HCT116 (cell line): ENCODE data around the gene PLEKHG5. TPM values are rescaled to one million over a fixed set of nuclear protein-coding genes. Genes with fewer than 3 reads are reported as not detected.

ENCODE experiments used
- ATAC-seq: fragments of 200-7000 bp; cut with Tn5 transposase; 2 replicates; pipeline ENCODE4 v1.9.1; 2020; ENCODE audit warnings: mild to moderate bottlenecking, moderate library complexity
- BruUV-seq: library from RNA; stranded (reverse); fragments of 400-500 nt; replicated peaks from 2 replicates; lab custom pipeline; 2021; lab: Mats Ljungman, UMichigan
- CTCF ChIA-PET: fragments of 300-600 bp; sonication (Branson Sonifier 250); formaldehyde crosslinking; loops from one replicate; lab custom pipeline; 2021; ENCODE audit warnings: antibody characterized with exemption; lab: Charles Lee
- POLR2A ChIA-PET: fragments of 300-600, 350-600 bp; sonication (Branson Sonifier 250); formaldehyde crosslinking; loops from one replicate; lab custom pipeline; 2021; ENCODE audit warnings: antibody characterized with exemption; lab: Charles Lee
- RAD21 ChIA-PET, 2 experiments: fragments of 300-600 bp; sonication (Branson Sonifier 250); formaldehyde crosslinking; loops; one replicate each; lab custom pipeline; 2023; ENCODE audit warnings: low total read pairs in 2 of 2; ENCODE audit not compliant: uncharacterized antibody in 2 of 2, unreplicated experiment in 2 of 2, low non-redundant PET in 1 of 2; lab: Charles Lee
- DNase-seq: peaks from one replicate; pipeline ENCODE4 v3.0.0-alpha.2; 2010; ENCODE audit warnings: low read depth, low spot score
- H2AFZ ChIP-seq: fragments of 200-600 bp; shearing (Covaris generic), sonication (generic); 2 replicates; pipeline ENCODE4 v1.6.1; 2017; ENCODE audit warnings: low read depth, mixed run types, mixed read lengths, antibody characterized with exemption, low read length; ENCODE audit not compliant: poor library complexity, severe bottlenecking
- H3K27ac ChIP-seq: 2 replicates; pipeline ENCODE4 v1.5.1; 2012; ENCODE audit warnings: low read depth, low read length
- H3K27me3 ChIP-seq: fragments of 200-600 bp; sonication (generic); 2 replicates; pipeline ENCODE4 v1.6.1; 2016; ENCODE audit warnings: mixed run types, low read length, mixed read lengths; ENCODE audit not compliant: insufficient read depth
- H3K36me3 ChIP-seq, 2 experiments: fragments of 200-500 bp in 1 of 2; fragments of 200-600 bp in 1 of 2; sonication (Bioruptor generic) in 1 of 2; sonication (generic) in 1 of 2; 2 replicates each; pipeline versions ENCODE4 v1.5.1 to v1.6.1; 2014 to 2016; ENCODE audit warnings: low read length in 2 of 2, inconsistent platforms in 1 of 2, mixed read lengths in 1 of 2, mixed run types in 1 of 2; ENCODE audit not compliant: insufficient read depth in 2 of 2, control insufficient read depth in 1 of 2
- H3K4me1 ChIP-seq, 2 experiments: fragments of 200-600 bp in 1 of 2; sonication (generic) in 1 of 2; 2 replicates each; pipeline versions ENCODE4 v1.5.1 to v1.6.1; 2012 to 2017; ENCODE audit warnings: low read length in 2 of 2, inconsistent platforms in 1 of 2, mild to moderate bottlenecking in 1 of 2, mixed read lengths in 1 of 2, mixed run types in 1 of 2, moderate library complexity in 1 of 2; ENCODE audit not compliant: insufficient read depth in 2 of 2, control insufficient read depth in 1 of 2
- H3K4me2 ChIP-seq: fragments of 200-600 bp; sonication (generic); 2 replicates; pipeline ENCODE4 v1.6.1; 2017; ENCODE audit warnings: mixed run types, low read length, mixed read lengths
- H3K4me3 ChIP-seq, 2 experiments: fragments of 200-600 bp in 1 of 2; sonication (generic) in 1 of 2; replicated peaks in 1 of 2; 2 replicates each; pipeline ENCODE4 v1.5.1; 2011 to 2016; ENCODE audit warnings: low read length in 2 of 2, control low read depth in 1 of 2, low read depth in 1 of 2, mild to moderate bottlenecking in 1 of 2, mixed read lengths in 1 of 2, mixed run types in 1 of 2
- H3K79me2 ChIP-seq: fragments of 200-600 bp; sonication (generic); 2 replicates; pipeline ENCODE4 v1.6.1; 2017; ENCODE audit warnings: mild to moderate bottlenecking, mixed run types, low read length, moderate library complexity, mixed read lengths; ENCODE audit not compliant: insufficient read depth
- H3K9ac ChIP-seq: fragments of 200-600 bp; sonication (generic); 2 replicates; pipeline ENCODE4 v1.6.1; 2016; ENCODE audit warnings: low read length, mixed read lengths
- H3K9me2 ChIP-seq: fragments of 200-600 bp; sonication (generic), shearing (Covaris generic); 2 replicates; pipeline ENCODE4 v1.6.1; 2017; ENCODE audit warnings: mixed run types, mild to moderate bottlenecking, moderate library complexity; ENCODE audit not compliant: insufficient read depth
- H3K9me3 ChIP-seq, 2 experiments: fragments of 200-500 bp in 1 of 2; fragments of 200-600 bp in 1 of 2; sonication (Bioruptor generic) in 1 of 2; sonication (generic) in 1 of 2; 2 replicates each; pipeline ENCODE4 v1.6.1; 2014 to 2017; ENCODE audit warnings: low read length in 2 of 2, mixed read lengths in 2 of 2, inconsistent platforms in 1 of 2, low read depth in 1 of 2, mild to moderate bottlenecking in 1 of 2, mixed run types in 1 of 2, moderate library complexity in 1 of 2; ENCODE audit not compliant: control insufficient read depth in 1 of 2, insufficient read depth in 1 of 2
- H4K20me1 ChIP-seq: fragments of 200-600 bp; sonication (generic), shearing (Covaris generic); 2 replicates; pipeline ENCODE4 v1.6.1; 2017; ENCODE audit warnings: mixed run types, mild to moderate bottlenecking, moderate library complexity; ENCODE audit not compliant: insufficient read depth
- CEBPB ChIP-seq: IDR thresholded peaks from 2 replicates; pipeline ENCODE4 v1.6.1; 2012; ENCODE audit warnings: low read depth
- ELF1 ChIP-seq: IDR thresholded peaks from 2 replicates; pipeline ENCODE4 v1.6.1; 2012; ENCODE audit warnings: low read depth, borderline replicate concordance
- FOSL1 ChIP-seq: IDR thresholded peaks from 2 replicates; pipeline ENCODE4 v1.6.1; 2012; ENCODE audit warnings: low read depth
- JUND ChIP-seq: IDR thresholded peaks from 2 replicates; pipeline ENCODE4 v1.6.1; 2012
- POLR2A ChIP-seq: IDR thresholded peaks from 2 replicates; pipeline ENCODE4 v1.7.0; 2011; ENCODE audit warnings: borderline replicate concordance; ENCODE audit not compliant: insufficient read depth, insufficient read length; ENCODE audit errors: extremely low read depth
- RAD21 ChIP-seq: IDR thresholded peaks from 2 replicates; pipeline ENCODE4 v1.6.1; 2012; ENCODE audit warnings: low read depth, mild to moderate bottlenecking
- SIN3A ChIP-seq: IDR thresholded peaks from 2 replicates; pipeline ENCODE4 v1.6.1; 2012; ENCODE audit warnings: low read depth
- YY1 ChIP-seq: IDR thresholded peaks from 2 replicates; pipeline ENCODE4 v1.6.1; 2011; ENCODE audit warnings: low read length, low read depth, moderate library complexity, mild to moderate bottlenecking; ENCODE audit not compliant: insufficient replicate concordance; ENCODE audit errors: extremely low read depth
- ZFX ChIP-seq: fragments of 450-650 bp; IDR thresholded peaks from 2 replicates; pipeline ENCODE4 v1.6.1; 2017
- ZNF274 ChIP-seq: fragments of 200-500 bp; sonication (Bioruptor generic); IDR thresholded peaks from 2 replicates; pipeline ENCODE4 v1.6.1; 2014; ENCODE audit warnings: mild to moderate bottlenecking, low read depth, low read length, inconsistent platforms
- intact Hi-C: fragments of 100-400 bp; cut with micrococcal nuclease; formaldehyde crosslinking; loops from 2 replicates; pipeline ENCODE4 v1.10.0; 2022
- total RNA-seq: library from RNA; stranded (reverse); gene quantifications from one replicate; pipeline ENCODE4 v1.2.1, GENCODE V29; 2021; ENCODE audit not compliant: unreplicated experiment
- TF ChIP-seq, protein P1 (sequence below): IDR thresholded peaks from 2 replicates; pipeline ENCODE4 v1.6.1; 2011; ENCODE audit warnings: mild to moderate bottlenecking, low read length, moderate library complexity; ENCODE audit not compliant: insufficient replicate concordance; ENCODE audit errors: extremely low read depth
- TF ChIP-seq, protein P2 (sequence below): IDR thresholded peaks from 2 replicates; pipeline ENCODE4 v1.6.1; 2012; ENCODE audit warnings: low read depth

The PLEKHG5 gene
- total RNA-seq, 1 experiment from 2014 or later = 33.0 TPM

DNA sequence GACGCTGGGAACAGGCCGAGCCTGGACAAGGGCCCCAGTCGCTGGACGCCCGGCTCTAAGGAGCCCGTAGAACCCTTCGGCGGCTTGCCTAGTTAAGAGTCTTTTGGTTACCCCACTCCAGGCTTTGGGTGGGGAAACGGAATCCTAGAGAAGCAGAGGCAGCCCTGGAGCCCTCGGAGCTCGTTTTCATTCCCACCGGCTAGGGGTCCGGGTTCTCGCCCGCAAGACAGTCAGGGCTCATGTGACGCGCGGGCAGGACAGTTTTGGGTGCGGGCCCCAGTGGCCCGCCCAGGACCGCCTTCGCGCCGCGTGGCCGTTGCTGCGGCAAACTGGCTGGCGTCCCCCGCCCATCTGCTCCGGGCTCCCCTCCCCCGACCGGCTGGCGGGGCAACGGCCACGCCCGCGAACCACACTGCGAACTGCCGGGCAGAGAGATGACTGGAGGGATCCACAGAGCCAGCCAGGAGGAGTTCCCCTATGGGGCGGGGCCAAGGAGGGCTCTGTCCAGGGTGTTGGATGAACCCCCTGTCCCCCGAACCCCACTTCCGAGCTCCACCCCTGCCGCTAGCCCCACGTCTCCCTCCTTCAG is 70.9 kb downstream of the PLEKHG5 start:
- Histone ChIP-seq H3K79me2 (peaks cover 3% of the 10 kb centered on the region; the same call in 1 of the 2 replicates), H3K9me2 (no peaks in the 10 kb centered on the region), H2AFZ (peak overlapping the region; percentile 14), H4K20me1 (no peaks in the 10 kb centered on the region), H3K4me3 (peak overlapping the region; percentile 50 to 67), H3K4me2 (peak overlapping the region; percentile 97), H3K9ac (peak overlapping the region; percentile 71), H3K27ac (peak overlapping the region; percentile 43; the same call in 1 of the 2 replicates), H3K9me3 (no peaks in the 10 kb centered on the region), H3K4me1 (peaks cover 37 to 87% of the 10 kb centered on the region in 2 experiments), H3K27me3 (no peaks in the 10 kb centered on the region), H3K36me3 (no peaks in the 10 kb centered on the region)
- peak; percentile 21 for ATAC-seq
- ChIA-PET RAD21 (interaction anchor here (1.1 to 1.3 kb wide), 2 partner anchors 17 kb away, joined by 3 to 4 read pairs; no protein-coding TSS in a partner anchor), CTCF (interaction anchor here (1.2 to 3.5 kb wide), 6 partner anchors 19 to 175 kb away, joined by 3 to 105 read pairs (median 4); no protein-coding TSS in a partner anchor), POLR2A (interaction anchor here (0.9 to 1.6 kb wide), 3 partner anchors 10 to 17 kb away, joined by 3 to 6 read pairs (median 4); no protein-coding TSS in a partner anchor)
- intact Hi-C loops = no loop called here
- DNase-seq = no peak
- no TSS peak for BruUV-seq
- no peak for TF ChIP-seq POLR2A
- 0 out of 2 replicates have a peak, but pooled peaks have one; percentile 3 for TF ChIP-seq ZFX

DNA sequence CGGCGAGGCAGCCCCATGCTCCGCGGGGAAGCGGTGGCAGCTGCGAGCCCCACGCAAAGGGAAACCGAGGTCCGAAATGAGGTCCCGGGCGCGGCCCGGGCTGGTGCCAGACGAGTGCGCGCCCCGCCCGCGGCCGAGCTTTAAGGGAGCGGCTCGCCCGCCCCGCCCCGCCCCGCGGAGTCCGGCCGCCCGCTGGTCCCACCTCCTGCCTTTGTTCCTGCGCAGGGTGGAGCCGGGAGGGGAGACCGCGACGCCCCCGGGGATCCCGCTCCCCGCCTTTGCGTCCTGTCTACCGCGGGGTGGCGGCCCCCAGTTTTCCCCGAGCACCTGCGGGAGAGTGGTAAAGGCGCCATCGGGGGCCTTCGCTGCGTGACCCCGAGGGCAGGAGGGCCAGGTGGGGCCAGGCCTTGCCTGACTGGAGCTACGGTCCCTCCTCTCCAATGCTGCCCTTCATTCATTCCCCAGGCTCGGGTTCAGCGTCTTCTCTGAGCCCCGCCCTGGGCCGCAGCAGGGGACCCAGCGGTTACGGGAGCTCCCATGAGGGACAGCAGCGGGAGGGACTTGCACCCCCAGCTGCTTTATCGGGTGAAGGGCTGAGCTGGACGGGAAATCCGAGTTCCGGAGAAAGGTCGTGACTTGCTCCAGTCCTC is 71.5 kb downstream of the PLEKHG5 start, which contains the start of gene HES2:
HES2 (minus strand) TSS at position 116 of the 650 bp plus-strand sequence; CDS start at position 17, 99 bp downstream.
- peak within 1 kb of the TSS; percentile 97 for H3K4me2 ChIP-seq
- ChIA-PET RAD21 (interaction anchor here (0.7 to 1.3 kb wide), 3 partner anchors 18 to 103 kb away, joined by 3 to 4 read pairs (median 3); no protein-coding TSS in a partner anchor), CTCF (interaction anchor here (1.1 to 2.9 kb wide), 6 partner anchors 19 to 235 kb away, joined by 3 to 30 read pairs (median 4); no protein-coding TSS in a partner anchor), POLR2A (interaction anchor here (0.9 to 1.6 kb wide), 6 partner anchors 11 to 42 kb away, joined by 3 to 8 read pairs (median 4); partner anchors contain the start of gene ACOT7)
- H3K27me3 ChIP-seq = no peaks in the 10 kb centered on the region
- H3K4me3 ChIP-seq = peak within 1 kb of the TSS; percentile 50 to 67
- H3K9me2 ChIP-seq = no peaks in the 10 kb centered on the region
- H3K79me2 ChIP-seq = no peaks in the 10 kb centered on the region
- peak within 1 kb of the TSS; percentile 43; the same call in 1 of the 2 replicates for H3K27ac ChIP-seq
- peak within 1 kb of the TSS; percentile 71 for H3K9ac ChIP-seq
- DNase-seq = no peak
- H3K9me3 ChIP-seq = no peaks in the 10 kb centered on the region
- peak within 1 kb of the TSS; percentile 14 for H2AFZ ChIP-seq
- intact Hi-C loops = no loop called here
- no peaks in the 10 kb centered on the region for H3K36me3 ChIP-seq
- H3K4me1 ChIP-seq = peaks cover 42 to 87% of the 10 kb centered on the region in 2 experiments
- no peaks in the 10 kb centered on the region for H4K20me1 ChIP-seq
- BruUV-seq = no TSS peak
- peak; percentile 65 for ATAC-seq
- TF ChIP-seq SIN3A = no peak
- peak; percentile 45; the same call in 1 of the 2 replicates for TF ChIP-seq ZFX
- no peak for TF ChIP-seq RAD21
- no peak for TF ChIP-seq FOSL1
- no peak for TF ChIP-seq ELF1
- TF ChIP-seq, protein P1, sequence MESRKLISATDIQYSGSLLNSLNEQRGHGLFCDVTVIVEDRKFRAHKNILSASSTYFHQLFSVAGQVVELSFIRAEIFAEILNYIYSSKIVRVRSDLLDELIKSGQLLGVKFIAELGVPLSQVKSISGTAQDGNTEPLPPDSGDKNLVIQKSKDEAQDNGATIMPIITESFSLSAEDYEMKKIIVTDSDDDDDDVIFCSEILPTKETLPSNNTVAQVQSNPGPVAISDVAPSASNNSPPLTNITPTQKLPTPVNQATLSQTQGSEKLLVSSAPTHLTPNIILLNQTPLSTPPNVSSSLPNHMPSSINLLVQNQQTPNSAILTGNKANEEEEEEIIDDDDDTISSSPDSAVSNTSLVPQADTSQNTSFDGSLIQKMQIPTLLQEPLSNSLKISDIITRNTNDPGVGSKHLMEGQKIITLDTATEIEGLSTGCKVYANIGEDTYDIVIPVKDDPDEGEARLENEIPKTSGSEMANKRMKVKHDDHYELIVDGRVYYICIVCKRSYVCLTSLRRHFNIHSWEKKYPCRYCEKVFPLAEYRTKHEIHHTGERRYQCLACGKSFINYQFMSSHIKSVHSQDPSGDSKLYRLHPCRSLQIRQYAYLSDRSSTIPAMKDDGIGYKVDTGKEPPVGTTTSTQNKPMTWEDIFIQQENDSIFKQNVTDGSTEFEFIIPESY = no peak
- TF ChIP-seq JUND = no peak
- TF ChIP-seq ZNF274 = no peak
- no peak for TF ChIP-seq CEBPB
- TF ChIP-seq YY1 = no peak
- TF ChIP-seq, protein P2, sequence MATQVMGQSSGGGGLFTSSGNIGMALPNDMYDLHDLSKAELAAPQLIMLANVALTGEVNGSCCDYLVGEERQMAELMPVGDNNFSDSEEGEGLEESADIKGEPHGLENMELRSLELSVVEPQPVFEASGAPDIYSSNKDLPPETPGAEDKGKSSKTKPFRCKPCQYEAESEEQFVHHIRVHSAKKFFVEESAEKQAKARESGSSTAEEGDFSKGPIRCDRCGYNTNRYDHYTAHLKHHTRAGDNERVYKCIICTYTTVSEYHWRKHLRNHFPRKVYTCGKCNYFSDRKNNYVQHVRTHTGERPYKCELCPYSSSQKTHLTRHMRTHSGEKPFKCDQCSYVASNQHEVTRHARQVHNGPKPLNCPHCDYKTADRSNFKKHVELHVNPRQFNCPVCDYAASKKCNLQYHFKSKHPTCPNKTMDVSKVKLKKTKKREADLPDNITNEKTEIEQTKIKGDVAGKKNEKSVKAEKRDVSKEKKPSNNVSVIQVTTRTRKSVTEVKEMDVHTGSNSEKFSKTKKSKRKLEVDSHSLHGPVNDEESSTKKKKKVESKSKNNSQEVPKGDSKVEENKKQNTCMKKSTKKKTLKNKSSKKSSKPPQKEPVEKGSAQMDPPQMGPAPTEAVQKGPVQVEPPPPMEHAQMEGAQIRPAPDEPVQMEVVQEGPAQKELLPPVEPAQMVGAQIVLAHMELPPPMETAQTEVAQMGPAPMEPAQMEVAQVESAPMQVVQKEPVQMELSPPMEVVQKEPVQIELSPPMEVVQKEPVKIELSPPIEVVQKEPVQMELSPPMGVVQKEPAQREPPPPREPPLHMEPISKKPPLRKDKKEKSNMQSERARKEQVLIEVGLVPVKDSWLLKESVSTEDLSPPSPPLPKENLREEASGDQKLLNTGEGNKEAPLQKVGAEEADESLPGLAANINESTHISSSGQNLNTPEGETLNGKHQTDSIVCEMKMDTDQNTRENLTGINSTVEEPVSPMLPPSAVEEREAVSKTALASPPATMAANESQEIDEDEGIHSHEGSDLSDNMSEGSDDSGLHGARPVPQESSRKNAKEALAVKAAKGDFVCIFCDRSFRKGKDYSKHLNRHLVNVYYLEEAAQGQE = no peak
